MM.1S (cell line): ENCODE results near the gene CIT.

Experiments
- DNase-seq: peaks from one replicate; pipeline ENCODE4 v3.0.0-alpha.2; 2015
- H2AFZ ChIP-seq: fragments of 300-600 bp; sonication (generic); 2 replicates; pipeline ENCODE4 v1.6.0; 2016; ENCODE audit warnings: antibody characterized with exemption, low read length
- H3F3A ChIP-seq: fragments of 300-600 bp; sonication (generic); 2 replicates; pipeline ENCODE4 v1.6.1; 2016; ENCODE audit warnings: mild to moderate bottlenecking, antibody characterized with exemption, low read length, moderate library complexity, mixed read lengths; ENCODE audit not compliant: insufficient read depth
- H3K27ac ChIP-seq: fragments of 300-600 bp; sonication (generic); 2 replicates; pipeline ENCODE4 v1.5.1; 2016; ENCODE audit warnings: mild to moderate bottlenecking, low read length
- H3K27me3 ChIP-seq: fragments of 300-600 bp; sonication (generic); replicated peaks from 2 replicates; pipeline ENCODE4 v1.6.0; 2016; ENCODE audit warnings: low read length; ENCODE audit not compliant: insufficient read depth
- H3K36me3 ChIP-seq: fragments of 300-600 bp; sonication (generic); replicated peaks from 2 replicates; pipeline ENCODE4 v1.6.1; 2016; ENCODE audit warnings: mild to moderate bottlenecking, low read length, mixed read lengths; ENCODE audit not compliant: insufficient read depth
- H3K4me1 ChIP-seq: fragments of 300-600 bp; sonication (generic); 2 replicates; pipeline ENCODE4 v1.6.1; 2016; ENCODE audit warnings: low read length, mixed read lengths
- H3K4me2 ChIP-seq: fragments of 300-600 bp; sonication (generic); 2 replicates; pipeline ENCODE4 v1.6.0; 2016; ENCODE audit warnings: low read depth, low read length
- H3K4me3 ChIP-seq: fragments of 300-600 bp; sonication (generic); 2 replicates; pipeline ENCODE4 v1.5.1; 2016; ENCODE audit warnings: low read length, mixed read lengths
- H3K79me2 ChIP-seq: fragments of 300-600 bp; sonication (generic); 2 replicates; pipeline ENCODE4 v1.6.1; 2016; ENCODE audit warnings: mixed run types, low read length, mixed read lengths
- H3K9ac ChIP-seq: fragments of 300-600 bp; sonication (generic); 2 replicates; pipeline ENCODE4 v1.6.1; 2016; ENCODE audit warnings: low read length, mixed read lengths
- H3K9me2 ChIP-seq: fragments of 300-600 bp; sonication (generic); replicated peaks from 2 replicates; pipeline ENCODE4 v1.6.1; 2016; ENCODE audit warnings: mild to moderate bottlenecking, low read length, mixed read lengths; ENCODE audit not compliant: insufficient read depth
- H3K9me3 ChIP-seq: fragments of 300-600 bp; sonication (generic); replicated peaks from 2 replicates; pipeline ENCODE4 v1.6.1; 2016; ENCODE audit warnings: mild to moderate bottlenecking, low read length, mixed read lengths; ENCODE audit not compliant: insufficient read depth
- H4K20me1 ChIP-seq: fragments of 300-600 bp; sonication (generic); 2 replicates; pipeline ENCODE4 v1.6.1; 2016; ENCODE audit warnings: mild to moderate bottlenecking, low read length, moderate library complexity, mixed read lengths; ENCODE audit not compliant: insufficient read depth
- CTCF ChIP-seq: fragments of 300-600 bp; sonication (generic); IDR thresholded peaks from 2 replicates; pipeline ENCODE4 v1.5.1; 2016; ENCODE audit warnings: antibody characterized with exemption, low read length, mixed read lengths
- EZH2 ChIP-seq: fragments of 300-600 bp; sonication (generic); optimal IDR thresholded peaks from 2 replicates; pipeline ENCODE3; 2017; ENCODE audit warnings: low read depth, mild to moderate bottlenecking, antibody characterized with exemption, low read length, mixed read lengths
- EZH2phosphoT487 ChIP-seq: fragments of 300-600 bp; sonication (generic); IDR thresholded peaks from 2 replicates; pipeline ENCODE4 v1.6.1; 2018; ENCODE audit warnings: antibody characterized with exemption, low read length

The CIT gene

GRCh38 chr12:119869720-119870119 lies 7.4 kb downstream of the CIT start:
- Histone ChIP-seq H3K4me2 (no peak overlapping the region), H3K79me2 (no peaks in the 10 kb centered on the region), H3K27me3 (no peaks in the 10 kb centered on the region), H2AFZ (no peak overlapping the region), H4K20me1 (no peaks in the 10 kb centered on the region), H3K9ac (no peak overlapping the region), H3K36me3 (no peaks in the 10 kb centered on the region; the same call in 1 of the 2 replicates), H3K27ac (no peak overlapping the region), H3K9me2 (no peaks in the 10 kb centered on the region), H3K4me3 (no peak overlapping the region), H3F3A (no peaks in the 10 kb centered on the region), H3K9me3 (no peaks in the 10 kb centered on the region), H3K4me1 (no peaks in the 10 kb centered on the region)
- DNase-seq, result no peak
- TF ChIP-seq EZH2phosphoT487 (no peak), CTCF (no peak), EZH2 (no peak)

DNA sequence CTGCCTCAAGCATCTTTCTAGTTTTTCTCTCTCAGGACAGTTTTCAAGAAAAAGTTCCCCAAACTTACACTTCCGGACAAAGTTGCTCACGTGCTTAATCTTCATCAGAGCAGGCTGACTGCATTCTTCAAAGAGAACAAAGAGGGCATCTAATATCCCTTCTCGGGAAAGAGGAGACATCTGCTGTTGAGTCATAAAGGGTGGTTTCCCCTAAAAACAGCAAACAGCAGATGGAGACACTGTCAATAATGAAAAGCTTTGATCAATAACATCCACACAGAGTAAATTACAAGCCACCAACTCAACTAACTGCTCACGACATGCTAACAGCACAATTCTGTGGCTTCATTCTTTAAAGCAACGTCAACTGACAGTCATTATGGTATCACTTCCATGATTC lies 8.1 kb downstream of the CIT start:
- H2AFZ ChIP-seq, result no peak overlapping the region
- H3K4me3 ChIP-seq, result no peak overlapping the region

DNA sequence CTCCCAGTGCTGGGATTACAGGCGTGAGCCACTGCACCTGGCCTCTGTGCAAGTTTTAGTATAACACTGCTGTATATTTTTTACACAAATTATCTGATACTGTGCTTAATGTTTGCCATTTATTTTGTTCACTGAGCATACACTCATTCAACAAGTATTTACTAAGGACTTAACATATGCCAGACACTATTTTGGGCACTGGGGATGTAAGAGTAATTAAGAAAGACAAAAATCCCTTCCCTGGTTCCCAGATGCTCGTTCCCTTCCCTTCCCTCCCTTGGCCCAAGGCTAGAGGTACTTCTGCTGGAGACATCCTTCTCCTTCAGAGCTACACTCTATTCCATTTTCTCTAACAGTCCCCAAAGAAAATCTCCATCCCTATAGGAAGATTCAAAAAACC lies 12.5 kb downstream of the CIT start:
- Histone ChIP-seq H3K4me2 (no peak overlapping the region), H3K27me3 (no peaks in the 10 kb centered on the region), H3K4me1 (no peaks in the 10 kb centered on the region), H3K27ac (no peak overlapping the region), H2AFZ (no peak overlapping the region), H3F3A (no peaks in the 10 kb centered on the region), H3K79me2 (no peaks in the 10 kb centered on the region), H3K9me3 (no peaks in the 10 kb centered on the region), H3K9ac (no peak overlapping the region), H3K9me2 (no peaks in the 10 kb centered on the region), H4K20me1 (no peaks in the 10 kb centered on the region), H3K4me3 (no peak overlapping the region), H3K36me3 (no peaks in the 10 kb centered on the region; the same call in 1 of the 2 replicates)
- no peak for DNase-seq
- no peak for TF ChIP-seq CTCF
- no peak for TF ChIP-seq EZH2
- TF ChIP-seq EZH2phosphoT487, result no peak

More for the DNA sequence above, 8.1 kb downstream of the CIT start:
- Histone ChIP-seq H3K27me3 (no peaks in the 10 kb centered on the region), H3K4me2 (no peak overlapping the region), H3K9me2 (no peaks in the 10 kb centered on the region), H3K36me3 (no peaks in the 10 kb centered on the region; the same call in 1 of the 2 replicates), H3K4me1 (no peaks in the 10 kb centered on the region), H3K79me2 (no peaks in the 10 kb centered on the region), H3K9ac (no peak overlapping the region), H3F3A (no peaks in the 10 kb centered on the region), H3K27ac (no peak overlapping the region), H4K20me1 (no peaks in the 10 kb centered on the region), H3K9me3 (no peaks in the 10 kb centered on the region)
- TF ChIP-seq EZH2 (no peak), EZH2phosphoT487 (no peak), CTCF (no peak)
- no peak for DNase-seq
